Dermis microvascular lymphatic vessel endothelial cell (primary cell): Measurements from ENCODE around the gene TNKS2. TPM values are rescaled to one million over a fixed set of nuclear protein-coding genes. Genes with fewer than 3 reads are reported as not detected.
"Not testable (repeated sequence)": the region's sequence is repeated elsewhere in the genome, so short reads cannot be mapped to it uniquely, and the experiment has no call there.

Experiments
- DNase-seq, 2 donors: peaks; one replicate each; pipeline versions ENCODE4 v3.0.0 to v3.0.0-alpha.2; 2010; ENCODE audit warnings: low read depth in 2 of 2
- total RNA-seq: library from RNA; depleted of rRNA; stranded (reverse); fragments of >200 nt; gene quantifications from 2 replicates; pipeline ENCODE4 v1.2.1, GENCODE V29; 2014

The TNKS2 gene
- total RNA-seq, 1 donor from 2014 or later = 42.5 TPM

DNA sequence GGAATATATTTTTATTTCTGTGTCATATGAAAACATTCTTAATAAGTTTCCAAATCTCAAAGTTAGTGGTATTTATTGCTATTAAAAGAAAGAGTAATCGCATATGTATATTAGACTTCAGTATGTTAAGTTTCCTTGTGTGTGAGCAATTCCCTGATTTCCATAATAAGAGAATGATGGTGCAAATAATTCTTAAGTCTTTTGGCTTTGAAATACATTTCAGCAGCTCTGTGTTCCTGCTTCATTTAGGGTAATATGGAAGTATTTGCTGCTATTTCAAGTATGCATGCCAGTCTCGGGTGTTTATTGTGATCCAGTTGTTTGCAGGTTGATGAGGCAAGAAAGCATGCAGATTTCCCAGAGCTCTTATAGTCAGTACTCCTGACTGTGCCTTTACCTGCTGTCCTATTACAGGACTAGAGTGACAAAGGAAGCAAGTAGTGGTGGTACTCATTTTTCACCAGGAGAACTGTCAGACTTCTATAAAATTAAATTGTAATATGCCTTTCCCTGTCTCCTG, 67.4 kb downstream of the TNKS2 start:
- no peak for DNase-seq

DNA sequence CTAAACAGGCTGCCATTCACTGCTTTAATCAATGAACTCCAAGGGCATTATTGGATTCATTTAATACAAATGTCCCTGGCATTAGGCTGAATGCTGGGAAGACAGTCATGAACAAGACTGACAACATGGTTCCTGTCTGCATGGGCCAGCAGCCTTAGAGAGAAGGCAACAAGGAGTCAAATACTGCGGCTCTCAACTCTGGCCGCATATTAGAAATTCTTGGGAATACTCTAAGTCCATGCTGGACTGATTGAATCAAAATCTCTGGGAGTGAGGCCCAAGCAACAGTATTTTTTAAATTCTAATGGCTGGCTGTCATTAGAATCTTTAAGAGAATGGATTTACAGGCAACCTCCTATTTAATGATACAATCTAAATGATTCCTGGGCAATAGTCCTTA, 76.9 kb downstream of the TNKS2 start:
- DNase-seq = no peak

DNA sequence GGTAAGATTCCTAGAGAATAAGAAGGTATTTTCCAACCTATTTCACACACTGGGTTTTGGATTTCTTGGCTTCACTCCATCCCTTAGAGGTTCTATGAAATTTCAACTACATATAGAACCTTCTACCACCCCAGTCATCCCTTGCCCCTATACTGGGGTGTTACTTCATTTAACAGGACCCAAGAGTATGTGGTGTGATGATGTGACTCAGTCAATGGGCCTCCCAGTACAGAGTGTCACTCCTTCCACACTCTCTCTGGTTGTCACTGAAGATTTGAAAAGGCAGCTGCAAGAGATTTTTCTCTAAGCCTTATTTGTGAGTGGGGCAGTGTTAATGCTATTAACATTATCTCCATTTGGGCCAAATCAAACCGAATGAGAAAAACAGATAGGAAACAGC, 77.6 kb downstream of the TNKS2 start:
- no peak for DNase-seq

DNA sequence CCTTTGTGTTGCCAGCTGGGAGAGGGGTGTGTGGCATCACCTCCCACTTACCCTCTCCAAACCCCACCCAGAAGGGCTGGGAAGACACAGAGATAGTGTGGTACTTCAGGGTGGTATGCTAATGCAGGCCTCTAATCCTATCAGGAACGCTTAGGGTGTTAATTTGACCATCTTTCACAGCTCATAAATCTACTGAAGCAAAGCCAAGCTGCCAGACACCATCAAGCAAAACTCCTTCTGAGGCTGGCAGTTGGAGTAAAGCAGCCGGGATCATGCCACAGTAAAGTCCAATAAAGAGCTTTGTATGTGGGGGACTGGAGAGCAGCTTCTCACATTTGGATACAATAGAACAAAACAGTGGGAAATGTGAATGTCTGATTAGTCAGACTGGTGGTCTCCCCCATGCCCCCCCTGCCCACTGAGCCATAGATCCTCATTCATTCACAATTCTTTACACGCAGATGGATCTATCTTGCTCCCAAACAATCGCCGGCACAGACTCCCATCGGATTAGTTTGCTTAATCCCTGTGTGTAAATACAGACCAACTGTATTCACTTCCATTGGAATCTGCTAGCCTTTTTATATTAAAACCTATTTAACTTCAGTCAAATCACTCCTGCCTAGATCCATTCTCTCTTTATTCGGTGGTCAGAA, 81.4 kb downstream of the TNKS2 start:
- no peak for DNase-seq

DNA sequence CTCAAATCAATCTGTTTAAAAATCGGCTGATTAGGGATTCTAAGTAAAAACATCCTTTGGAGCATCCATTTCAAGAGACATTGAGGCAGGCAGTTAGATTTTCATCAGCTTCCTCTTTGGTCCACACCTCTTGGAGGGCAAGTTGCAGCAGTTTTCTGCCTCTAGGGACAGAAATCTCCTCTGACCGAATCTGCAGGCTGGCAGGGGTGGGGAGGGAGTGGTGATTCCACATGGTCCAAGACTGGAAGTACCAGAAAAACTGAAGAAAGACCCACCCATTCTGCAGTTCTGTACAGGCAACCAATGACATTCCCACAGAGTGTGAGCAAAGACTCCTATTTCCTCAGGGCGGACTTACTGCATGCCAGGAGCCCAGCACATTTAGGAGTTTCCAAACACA, 82.1 kb downstream of the TNKS2 start:
- DNase-seq = no peak

DNA sequence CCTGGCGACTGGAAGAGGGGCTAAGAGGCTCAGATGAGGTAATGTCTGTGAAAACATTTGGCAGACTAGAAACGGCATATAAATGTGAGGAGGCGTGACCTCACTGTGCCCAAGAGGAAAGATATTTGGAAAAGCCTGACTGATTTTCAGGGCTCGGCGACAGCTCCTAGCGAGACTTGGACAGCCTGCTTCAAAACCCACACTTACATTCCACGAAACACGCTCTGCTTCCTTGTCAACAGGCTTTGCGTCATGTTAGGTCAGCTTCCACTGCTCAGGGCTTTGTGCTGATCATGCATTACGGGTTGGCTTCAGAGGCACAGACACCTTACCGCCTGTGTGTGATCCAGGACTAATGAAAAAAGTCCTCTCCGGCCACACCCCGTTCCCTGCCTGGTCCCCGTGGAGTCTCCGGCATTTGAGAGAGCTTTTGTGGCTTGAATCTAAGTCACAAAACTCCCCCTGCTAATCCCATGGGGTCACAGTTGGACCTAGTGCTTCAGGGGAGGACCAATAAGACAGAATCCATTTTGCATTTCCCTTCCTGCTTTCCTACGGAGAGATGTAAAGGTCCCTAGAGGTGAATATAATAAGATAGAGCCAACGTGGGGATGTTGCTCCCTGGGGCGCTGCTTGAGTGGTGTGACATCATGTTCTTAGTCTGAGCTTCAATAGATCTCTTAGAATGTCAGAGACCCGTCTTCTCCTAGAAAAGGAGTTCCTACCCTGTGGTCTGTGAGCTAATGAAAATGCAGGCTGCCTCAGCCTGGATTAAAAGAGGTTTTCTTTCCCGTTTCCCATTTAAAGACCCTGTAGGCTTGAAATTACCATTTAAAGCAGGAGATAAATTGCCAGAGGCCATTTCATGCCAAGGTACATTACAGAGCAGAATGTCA, 85.6 kb downstream of the TNKS2 start:
- DNase-seq = peak in 1 of 2 donors; percentile 37

DNA sequence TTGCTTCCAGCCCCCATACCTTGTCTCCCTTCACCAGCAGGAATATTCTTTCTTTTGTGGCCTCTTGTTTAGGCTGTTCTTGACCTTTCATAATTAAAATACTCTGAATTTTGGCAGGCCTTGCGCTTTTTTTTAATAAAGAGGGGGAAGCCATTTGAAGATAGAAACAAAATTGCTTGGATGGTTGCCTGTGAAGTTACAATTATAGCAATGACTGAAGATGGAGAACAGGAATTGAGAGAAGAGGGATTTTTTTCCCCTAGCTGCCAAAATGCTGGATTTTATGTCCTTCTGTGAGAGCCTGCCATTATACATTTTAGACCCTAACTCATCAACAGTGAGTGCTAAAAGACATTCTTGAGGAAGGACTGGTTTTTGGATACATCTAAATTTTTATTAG, 86.3 kb downstream of the TNKS2 start:
- DNase-seq = no peak

DNA sequence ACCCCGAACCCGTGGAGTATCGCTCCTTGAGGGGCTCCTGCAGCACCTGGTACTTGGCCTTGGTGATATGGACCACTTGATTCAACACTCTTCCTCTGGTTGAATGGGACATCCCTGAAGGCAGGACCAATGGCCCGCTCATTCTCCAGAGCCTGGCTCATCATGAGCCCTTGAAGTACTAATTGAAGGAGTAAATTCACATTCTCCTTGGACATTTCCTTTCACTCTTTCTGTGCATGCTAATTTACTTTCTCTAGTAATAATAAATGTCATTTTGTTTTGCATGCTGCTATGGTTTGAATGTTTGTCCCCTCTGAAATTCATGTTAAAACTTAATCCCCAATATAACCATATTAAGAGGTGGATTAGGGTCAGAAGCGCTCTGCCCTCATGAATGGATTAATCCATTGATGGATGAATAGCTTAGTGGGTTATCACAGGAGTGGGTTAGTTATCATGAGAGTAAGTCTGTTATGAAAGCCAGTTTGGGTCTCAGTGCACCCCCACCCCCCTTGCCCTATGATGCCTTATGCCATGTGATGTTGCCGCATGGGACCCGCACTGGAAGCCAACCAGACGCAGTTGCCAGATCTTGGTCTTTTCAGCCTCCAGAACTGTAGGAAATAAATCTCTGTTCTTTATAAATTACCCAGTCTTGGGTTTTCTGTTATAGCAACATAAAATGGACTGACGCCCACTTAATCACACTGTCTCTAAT, 87.3 kb downstream of the TNKS2 start:
- DNase-seq = no peak

DNA sequence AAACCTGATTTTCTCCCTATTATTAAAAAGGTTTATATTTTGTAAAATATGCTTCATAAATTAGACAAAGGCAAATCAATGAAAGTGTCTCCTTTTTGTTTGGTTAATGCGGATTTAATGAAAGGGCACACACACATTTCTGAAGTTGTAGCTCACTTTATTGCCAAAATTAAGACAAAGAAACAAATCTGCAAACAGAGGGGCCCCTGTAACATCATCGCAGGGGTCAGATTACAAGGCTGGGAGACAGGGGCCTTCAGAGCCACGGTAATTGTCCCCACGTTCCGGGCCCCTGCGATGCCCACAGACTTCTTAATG, 88.7 kb downstream of the TNKS2 start:
- no peak for DNase-seq

DNA sequence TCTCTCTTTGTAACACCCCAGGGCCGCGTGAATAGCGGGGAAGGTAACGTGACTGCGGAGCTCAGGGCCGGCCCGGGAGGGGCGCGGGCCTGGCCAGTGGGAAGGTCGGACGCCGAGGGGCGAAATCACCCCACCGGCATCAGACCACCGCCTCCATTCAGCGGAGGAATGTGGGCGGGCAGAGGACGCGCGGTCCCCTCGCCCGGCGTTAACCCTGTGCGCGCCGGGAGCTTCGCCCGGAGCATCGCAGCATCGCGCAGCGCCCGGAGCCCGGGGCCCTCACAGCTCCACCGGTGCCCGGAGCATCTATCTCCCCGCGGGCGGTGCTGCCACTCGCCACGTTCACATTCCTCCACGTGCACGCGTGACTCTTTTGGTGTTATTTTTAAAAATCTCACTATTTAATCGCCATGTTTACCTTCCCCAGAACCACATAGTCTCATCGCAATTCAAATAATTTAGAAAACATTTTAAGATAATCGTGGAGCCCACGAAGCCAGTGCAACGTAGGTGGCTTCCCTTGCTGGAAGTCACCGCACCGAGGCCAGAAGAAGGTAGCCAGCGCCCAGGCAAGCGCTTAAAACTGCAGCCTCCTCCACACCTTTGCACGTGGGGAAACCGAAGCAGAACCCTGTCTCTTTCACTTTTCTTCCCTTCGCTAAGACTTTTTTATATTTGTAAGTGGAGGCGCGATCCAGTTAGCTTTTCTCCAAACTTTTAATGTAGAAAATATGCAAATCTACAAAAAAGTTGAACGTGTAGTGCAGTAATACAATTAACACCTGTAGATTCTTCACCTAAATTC, 89.2 kb downstream of the TNKS2 start:
- peak in 1 of 2 donors; percentile 47 for DNase-seq

DNA sequence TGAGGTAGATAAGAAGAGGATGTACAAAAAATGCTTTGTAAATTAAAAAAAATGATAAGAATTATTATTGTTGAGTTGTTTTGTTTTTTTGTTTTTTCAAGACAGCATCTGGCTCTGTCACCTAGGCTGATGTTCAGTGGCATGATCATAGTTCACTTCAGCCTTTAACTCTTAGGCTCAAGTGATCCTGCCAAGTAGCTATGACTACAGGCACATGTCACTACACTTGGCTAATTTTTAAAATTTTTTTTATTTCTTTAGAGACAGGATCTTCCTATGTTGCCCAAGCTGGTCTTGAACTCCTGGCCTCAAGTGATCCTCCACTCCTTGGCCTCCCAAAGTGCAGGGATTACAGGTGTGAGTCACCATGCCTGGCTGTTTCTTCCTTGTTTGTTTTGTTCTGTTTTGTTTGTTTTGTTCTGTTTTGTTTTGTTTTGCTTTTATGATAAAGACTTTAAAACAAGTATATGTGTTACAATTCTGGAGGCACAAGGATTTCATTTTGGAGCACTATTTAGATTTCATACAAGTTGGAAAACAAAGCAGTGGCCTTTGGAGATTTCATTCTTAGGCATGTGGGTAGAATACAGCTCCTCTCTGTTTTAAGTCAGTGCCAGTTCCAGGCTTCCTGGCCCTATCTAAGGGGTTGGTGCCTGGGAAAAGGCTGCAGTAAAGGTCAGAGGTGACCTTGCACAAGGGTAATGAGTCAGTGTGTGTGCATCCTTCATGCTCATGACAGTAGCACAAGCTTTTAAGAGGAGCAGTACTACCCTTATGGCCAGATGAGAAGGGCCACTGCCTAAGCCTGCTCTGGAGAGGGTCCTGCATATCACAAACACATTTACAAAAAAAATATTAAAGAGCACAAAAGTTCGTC, 93.1 kb downstream of the TNKS2 start:
- peak in 1 of 2 donors; percentile 77 for DNase-seq

DNA sequence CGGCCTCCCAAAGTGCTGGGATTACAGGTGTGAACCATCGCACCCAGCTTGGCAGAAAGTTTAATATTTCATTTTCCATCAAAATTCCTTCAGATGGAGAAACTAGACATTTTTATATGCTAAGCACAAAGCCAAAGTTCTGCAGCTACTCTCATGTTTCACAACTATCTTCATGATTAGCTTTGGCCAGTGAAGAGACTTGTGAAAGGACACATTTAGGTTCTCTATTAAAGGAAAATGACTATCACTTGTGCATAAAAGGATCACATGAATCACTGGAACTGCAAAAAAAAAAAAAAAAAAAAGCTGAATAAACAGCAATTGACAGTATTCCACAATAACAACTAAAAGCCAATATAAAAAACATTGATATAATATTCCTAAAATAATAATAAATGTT, 94.8 kb downstream of the TNKS2 start:
- no peak for DNase-seq

DNA sequence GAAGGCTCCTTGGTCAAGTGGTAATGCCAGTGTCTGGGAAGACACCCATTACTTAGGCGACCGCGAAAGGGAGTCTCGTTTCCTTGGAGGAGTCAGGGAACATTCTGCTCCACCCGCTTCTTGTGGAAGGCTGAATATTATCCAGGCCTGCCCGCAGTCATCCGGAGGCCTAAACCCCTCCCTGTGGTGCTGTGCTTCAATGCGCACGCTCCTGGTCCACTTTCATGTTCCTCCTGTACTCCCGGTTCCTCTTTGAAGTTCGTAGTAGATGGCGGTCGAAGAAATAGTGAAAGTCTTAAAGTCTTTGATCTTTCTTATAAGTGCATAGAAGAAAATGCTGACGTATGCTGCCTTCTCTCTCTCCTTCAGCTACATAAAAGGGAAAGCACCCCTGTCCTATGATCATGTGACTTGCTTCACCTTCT, 96.0 kb downstream of the TNKS2 start:
- DNase-seq = not testable (repeated sequence)

DNA sequence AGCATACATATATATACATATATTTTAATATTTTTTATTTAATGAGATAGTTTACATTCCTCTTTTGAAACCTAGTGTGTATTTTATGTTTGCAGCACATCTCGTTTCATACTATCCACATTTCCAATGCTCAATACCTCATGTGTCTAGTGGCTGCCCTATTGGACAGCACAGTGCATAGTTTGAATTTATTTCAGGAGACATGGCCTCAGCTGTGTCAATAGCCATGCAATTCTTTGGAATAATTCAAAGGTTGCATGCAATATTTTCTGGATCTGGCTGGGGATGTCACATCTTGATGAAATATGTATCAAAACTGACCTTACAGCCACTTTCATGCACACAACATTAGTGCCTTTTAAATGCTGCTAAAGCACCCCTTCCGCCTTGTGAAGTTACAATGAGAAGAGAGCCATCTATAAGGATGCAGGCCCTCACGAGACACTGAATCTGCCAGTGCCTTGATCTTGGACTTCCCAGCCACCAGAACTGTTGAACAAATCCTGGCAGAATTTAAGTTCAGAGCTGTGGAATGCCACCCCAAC, 98.1 kb downstream of the TNKS2 start:
- DNase-seq = no peak

DNA sequence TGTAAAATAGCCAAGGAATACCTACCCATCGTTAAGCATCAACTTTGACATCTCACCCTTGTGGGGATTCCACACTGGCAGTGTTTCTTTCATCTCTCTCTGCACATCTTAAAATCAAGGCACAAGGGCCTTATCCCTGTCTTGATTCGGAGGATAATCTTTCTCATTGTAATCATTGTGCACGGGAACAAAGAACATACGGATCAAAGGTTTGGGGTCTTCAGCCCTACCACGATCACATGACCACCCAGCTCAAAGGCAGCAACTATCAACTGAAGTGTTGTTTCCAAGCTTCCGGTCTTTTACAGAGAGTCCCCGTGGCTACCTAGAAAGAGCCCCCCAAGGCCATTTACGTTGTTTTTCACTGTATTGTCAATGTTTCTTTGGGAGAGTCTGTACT, 99.2 kb downstream of the TNKS2 start:
- DNase-seq = no peak

DNA sequence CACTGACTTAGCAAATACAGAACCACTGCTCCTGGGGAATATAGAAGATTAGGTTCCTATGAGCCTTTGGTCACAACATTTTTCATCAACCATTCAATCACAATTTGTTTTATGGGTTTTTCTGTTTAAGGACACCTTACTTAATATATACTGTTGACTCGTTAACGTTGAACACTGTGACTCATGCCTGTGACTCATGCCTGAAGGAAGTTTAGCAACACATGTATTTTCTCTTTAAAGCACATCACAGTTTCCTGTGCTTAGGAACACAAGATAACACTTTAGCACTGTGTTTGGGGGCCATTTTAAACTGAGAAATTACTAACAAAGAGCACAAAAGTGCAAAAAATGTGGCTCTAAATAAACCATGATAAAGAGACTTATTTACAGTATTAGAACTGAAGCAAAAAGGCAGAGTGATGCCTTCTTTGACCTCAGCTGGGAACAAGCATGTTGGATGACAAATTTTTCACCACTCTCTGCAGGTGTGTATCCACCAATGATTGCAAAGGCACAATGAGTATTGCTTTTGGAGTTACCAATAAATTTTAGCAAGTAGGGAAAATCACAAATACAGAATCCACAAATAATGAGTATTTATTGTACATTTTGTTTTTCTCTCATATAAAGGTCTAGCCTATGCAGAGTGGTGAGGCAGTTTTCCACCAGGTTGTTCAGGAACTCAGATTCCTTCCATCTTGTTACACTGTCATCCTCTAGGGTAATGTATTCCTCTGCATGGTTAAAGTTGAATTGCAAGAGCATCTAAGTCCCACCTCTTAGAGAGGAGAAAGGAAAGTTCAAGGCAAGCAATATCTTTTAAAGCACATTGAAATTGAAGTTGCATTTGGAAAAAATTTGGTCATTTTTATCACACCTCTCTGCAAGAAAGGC, 103.8 kb downstream of the TNKS2 start:
- peak; percentile 89 to 96 for DNase-seq

DNA sequence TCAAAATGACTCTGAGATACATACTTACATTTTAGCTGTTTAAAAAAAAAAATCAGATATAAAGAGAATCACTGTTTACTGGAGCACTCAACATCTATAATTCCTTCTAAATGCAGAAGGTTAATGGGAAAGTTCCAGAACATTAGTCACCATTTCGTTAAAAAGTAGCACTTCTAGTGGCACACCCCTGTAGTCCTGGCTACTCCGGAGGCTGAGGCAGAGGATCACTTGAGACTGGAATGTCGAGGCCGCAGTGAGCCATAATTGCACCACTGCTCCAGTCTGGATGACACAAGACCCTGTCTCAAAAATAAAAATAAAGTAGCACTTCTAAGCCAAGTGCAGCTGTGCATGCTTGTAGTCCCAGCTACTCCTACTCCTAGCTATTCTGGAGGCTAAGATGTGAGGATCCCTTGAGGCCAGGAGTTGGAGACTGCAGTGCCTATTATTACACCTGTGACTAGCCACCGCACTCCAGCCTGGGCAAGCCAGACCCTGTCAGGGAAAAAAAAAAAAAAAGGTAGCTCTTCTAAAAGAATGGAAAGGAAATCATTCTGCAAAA, 108.9 kb downstream of the TNKS2 start:
- no peak for DNase-seq

DNA sequence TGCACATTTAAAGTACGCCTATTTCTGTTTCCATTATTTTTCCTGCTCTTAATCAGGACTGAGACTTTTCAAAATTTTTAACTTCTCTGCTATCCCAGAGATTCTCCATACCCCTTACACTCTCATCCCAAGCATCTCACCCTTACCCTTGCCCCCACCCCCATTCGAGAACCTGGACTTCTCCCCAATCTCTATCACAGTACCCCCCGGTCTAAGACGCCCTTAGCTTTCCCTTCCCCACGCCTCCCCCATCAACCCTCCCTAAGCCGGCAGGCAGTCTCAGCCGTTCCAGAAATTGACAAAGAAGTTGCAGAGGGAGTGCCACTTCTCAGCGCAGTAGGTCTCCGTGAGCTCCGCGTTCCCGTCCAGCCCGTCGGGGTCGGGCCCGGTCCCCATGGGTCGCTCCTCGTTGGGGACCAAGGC, 109.7 kb downstream of the TNKS2 start:
- DNase-seq = no peak
